GM19455 (cell line): ENCODE measurements around the gene MEN1.
A peak's percentile ranks its signal among the peaks of the same experiment; 100 is the strongest.
"Not testable (repeated sequence)": the region's sequence is repeated elsewhere in the genome, so short reads cannot be mapped to it uniquely, and the experiment has no call there.

Source experiments
- ATAC-seq: cut with Tn5 transposase; IDR thresholded peaks from one replicate; pipeline ENCODE4 v1.9.1; 2021; ENCODE audit not compliant: unreplicated experiment

MEN1 gene

DNA sequence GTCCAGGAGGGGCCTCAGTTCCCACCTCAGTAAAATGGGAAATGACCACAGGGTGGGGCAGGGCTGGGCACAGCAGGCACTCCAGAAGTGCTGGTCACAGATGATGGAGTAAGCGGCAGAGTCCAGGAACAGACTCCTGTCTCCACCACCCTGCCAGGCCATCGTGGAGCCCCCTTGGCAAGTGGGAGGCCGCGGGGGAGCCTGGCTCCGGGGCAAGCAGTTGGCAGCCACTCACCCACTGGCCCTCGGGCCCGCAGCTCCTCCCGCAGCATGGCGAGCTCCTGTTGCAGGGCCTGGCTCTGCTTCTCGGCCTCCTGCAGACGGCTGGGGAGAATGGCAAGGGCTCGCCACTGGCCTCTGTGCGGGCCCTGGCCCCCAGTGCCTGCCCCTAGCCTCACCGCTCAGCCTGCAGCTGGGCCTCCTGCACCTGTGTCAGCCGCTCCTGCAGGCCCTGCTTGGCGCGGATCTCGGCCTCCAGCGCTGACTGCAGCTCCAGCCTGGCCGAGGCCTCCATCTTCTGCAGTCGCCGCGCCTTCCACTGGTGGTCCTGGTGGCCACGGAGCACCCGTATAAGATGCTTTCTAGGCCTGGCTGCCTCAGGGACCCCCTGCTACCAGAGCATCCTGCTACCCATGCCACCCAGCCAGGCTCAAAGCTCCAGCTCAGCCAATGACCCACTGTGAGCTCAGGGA is 23.8 kb upstream of the MEN1 start:
- ATAC-seq: no peak

DNA sequence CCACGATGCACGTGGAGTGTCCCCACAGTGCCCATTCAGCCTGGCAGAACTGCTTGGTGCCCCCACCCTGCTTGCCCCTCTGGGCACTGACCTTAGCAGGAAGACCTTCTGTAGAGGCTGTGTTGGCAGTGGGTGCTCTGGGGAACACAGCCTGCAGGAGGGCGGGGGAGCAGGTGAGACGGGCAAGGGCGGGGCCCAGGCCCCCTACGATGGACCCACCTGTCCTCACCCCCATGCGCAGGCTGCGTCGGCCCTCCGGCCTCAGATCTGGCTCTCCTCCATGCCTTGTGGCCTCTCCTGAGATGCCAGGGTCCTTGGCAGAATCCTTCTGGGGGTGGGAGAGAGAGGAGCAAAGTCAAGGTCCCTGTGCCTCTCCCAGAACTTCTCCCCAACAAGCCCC is 23.2 kb upstream of the MEN1 start:
- no peak for ATAC-seq

DNA sequence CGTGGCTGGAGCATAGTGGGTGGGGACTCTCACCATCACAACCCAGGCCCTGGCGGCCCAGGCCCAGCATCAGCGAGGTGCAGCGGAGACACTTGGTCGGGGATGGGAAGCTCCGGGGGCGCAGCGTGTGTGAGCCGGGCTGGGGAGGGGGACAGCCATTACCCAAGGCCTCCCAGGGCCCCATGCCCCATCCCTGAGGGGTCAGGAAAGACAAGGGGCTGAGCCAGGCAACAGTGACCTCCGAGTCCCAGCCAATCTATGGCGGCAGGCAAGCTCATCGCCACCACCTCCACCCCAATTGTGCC is 22.8 kb upstream of the MEN1 start:
- ATAC-seq: no peak

DNA sequence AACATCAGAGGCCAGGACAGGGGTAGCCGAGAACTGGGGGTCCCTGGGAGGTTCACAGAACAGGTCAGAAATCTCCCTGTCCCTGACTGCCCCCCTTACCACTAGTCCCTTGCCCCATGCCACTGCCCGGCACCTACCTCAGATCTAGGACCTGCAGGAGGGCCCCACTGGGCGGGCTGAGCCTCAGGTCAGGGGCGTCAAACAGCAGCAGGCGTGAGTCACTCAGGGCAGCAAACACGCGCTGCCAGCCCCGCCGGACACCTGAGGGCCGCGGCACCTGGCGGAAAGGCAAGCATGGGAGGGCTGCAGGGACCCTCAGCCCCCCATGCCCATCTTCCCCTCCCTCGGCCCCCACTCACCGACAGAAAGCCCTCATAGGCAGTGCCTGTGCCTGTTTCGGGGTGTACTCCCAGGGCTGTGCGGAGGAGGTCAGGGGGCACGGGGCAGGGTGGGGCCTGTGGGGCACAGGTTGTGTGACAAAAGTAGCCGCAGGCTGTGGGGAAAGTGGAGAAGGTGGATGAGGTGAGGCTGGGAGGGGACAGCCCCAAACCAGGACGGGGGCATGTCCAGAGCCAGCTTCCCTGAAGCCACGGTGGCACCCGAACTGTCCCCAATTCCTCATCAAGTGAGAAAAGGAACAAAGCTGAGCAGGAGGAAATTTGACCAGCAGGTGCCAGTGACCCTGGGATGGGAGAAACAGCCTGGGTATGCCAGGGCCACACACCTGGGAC is 22.3 kb upstream of the MEN1 start:
- no peak for ATAC-seq

DNA sequence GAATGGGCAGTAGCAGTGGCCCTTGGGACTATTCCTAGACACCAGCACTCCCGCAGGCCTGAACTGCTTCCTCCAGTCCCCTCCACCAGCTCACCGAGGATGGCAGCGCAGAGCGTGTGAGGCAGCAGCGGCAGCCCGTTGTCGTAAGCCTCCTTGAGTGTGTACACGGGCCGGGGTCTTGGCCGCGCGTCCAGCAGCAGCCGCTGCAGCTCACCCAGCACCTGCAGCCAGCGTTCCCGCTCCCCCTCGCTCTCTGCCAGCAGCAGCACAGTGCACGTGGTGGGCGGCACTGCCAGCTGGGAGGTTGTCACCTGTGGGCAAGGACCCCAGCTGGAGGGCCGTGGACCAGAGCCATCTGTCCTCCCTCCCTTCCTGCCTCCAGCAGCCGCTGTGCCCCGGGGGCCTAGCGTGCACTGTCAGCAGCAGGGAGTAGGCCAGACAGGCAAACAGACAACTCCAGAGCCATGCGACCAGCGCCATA is 21.1 kb upstream of the MEN1 start:
- no peak for ATAC-seq

DNA sequence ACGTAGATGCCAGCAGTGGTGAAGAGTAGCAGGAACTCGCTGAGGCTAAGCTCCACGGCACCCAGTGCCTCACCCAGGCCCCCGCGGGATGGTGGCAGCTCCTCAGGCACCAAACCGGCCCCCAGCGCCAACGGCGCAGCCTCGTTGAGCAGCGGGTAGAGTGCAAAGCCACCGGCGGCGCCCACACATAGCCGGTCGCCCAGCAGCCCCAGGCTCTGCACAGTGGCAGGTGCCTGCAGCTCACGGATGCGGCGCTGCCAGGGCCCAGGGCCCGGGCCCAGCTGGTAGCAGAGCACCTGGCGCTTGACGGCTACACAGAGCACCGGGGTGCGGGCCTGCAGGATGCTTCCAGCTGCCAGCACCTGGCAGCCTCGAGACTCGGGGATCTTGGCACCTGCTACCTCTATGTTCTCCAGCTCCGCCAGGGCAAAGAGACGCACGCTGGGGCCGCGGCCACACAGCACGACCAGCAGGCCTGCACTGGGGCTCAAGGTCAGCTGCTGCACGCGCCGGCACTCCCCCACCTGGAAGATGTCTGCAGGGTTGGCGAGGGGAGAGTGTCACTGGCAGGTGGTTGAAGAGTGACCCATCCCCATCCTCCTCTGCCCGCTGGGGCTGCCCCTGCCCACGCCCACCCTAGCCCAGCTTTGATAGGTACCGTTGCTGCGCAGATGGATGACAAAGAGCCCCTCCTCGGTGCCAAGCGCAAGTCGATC is 19.3 kb upstream of the MEN1 start:
- no peak for ATAC-seq

- ATAC-seq: no peak
Measured at GRCh38 chr11:64827451-64827839, 17.1 kb upstream of the MEN1 start.

- ATAC-seq: no peak
Measured at GRCh38 chr11:64826578-64827450, 16.5 kb upstream of the MEN1 start.

DNA sequence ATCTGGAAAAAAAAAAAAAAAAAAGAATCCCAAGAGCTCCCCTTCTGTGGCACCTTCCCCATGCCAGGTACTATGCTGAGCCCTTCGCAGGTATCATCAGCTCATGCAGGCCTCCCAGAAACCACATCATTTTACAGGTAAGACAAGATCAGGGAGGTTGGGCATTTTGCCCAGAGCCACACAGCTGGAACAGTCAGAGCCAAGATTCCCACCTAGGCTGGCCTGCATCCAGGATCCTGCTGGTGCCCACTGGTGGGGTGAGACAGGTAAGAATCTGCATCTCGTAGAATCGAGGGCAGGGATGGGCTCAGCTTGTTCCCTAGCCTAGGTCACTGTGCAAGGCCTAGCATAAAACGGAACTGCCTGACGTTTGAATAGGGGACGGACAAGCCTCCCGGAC is 15.7 kb upstream of the MEN1 start:
- ATAC-seq: no peak

DNA sequence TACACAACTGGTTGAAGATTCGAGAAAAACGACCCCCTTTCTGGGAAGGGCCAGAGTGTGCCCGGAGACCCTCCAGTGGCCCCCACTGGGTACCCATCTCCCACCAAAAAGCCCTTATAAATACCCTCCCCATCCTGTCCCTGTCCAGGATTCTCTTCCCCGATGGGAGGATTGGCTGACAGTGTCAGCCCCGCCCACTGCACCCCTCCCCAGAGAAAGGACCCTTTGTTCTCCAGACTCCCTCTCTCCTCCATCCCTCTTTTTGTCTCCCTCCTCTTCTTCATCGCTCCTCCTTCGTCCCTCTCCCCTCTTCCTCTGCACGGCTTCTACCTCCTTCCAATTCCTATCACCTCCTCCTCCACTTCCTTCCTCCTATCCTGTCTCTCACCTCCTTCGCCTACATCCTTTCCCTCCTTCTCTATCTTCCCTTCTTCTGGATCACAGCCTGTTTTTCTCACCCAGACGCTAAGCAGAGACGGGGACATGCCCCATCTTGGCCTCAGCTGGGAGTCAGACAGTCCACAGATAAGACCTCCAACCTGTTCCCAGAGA is 13.3 kb upstream of the MEN1 start:
- no peak for ATAC-seq

DNA sequence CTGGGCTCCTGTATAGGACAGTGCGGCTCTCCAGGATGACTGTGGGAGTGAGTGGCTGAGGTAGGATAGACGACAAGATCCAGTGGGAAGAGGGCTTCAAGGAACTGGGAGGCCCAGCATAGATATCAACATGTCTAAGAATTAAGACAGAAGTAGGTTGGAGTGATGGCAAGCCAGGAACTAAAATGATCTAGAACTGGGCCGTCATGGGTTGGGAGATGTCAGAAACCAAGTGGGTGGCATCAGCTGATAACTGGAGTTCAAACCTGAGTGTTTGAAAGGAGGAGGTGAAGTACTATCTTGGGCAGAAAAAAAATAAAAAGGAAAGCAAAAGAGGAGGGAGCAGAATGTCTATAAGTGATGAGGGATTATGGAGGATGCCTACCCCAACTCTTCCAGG is 7.1 kb upstream of the MEN1 start:
- no peak for ATAC-seq

GRCh38 chr11:64815433-64815832 is 5.1 kb upstream of the MEN1 start:
- not testable (repeated sequence) for ATAC-seq

DNA sequence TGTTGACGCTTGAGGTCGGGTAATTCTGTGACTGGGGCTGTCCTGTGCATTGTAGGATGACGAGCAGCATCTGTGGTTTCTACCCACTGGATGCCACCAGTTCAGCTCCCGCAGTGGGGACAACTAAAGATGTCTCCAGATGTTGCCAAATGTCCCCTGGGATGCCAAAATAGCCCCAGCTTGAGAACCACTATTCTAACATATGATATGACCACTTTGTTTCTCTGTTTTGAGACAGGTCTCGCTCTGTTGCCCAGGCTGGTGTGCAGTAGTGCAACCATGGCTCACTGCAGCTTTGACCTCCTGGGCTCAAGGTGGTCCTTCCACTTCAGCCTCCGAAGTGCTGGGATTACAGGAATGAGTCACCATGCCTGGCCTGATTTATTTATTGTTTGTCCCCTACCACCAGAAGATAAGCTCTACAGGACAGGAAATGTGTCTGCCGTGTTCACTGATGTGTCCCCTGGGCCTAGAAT is 4.4 kb upstream of the MEN1 start:
- no peak for ATAC-seq

- no peak for ATAC-seq
Measured at GRCh38 chr11:64813826-64814225, 3.5 kb upstream of the MEN1 start.

DNA sequence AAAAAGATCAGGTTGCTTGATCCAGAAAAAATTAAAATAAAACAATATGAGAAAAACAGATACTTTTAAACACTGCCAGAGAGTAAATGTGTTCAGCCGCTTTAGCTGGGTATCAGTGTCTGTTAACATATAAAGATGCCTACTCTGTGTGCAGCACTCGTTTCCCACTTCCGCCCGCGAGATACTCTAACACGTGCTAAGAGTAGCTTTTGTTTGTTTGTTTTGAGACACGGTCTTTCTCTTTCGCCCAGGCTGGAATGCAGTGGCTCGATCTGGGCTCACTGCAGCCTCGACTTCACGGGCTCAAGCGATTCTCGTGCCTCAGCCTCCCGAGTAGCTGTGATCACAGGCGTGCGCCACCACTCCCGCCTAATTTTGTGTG is 531 bp upstream of the MEN1 start:
- ATAC-seq: peak; percentile 12

DNA sequence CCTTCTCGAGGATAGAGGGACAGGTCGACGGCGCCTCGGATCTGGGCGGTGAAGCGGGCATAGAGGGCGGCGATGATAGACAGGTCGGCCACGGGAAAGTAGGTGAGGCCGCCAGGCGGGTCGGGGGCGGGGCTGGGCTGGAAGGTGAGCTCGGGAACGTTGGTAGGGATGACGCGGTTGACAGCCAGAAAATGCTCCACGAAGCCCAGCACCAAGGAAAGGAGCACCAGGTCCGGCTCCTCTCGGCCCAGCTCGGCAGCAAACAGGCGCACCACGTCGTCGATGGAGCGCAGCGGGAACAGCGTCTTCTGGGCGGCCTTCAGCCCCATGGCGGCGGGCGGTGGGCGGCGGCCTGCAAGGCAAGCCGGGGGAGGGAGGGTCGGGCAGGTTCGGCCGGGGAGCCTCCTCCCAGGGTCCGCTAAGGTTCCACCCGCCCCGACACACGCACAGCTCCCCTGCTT is 540 bp downstream of the MEN1 start:
- ATAC-seq: no peak

GRCh38 chr11:64805481-64805880 is 4.9 kb downstream of the MEN1 start:
- no peak for ATAC-seq

DNA sequence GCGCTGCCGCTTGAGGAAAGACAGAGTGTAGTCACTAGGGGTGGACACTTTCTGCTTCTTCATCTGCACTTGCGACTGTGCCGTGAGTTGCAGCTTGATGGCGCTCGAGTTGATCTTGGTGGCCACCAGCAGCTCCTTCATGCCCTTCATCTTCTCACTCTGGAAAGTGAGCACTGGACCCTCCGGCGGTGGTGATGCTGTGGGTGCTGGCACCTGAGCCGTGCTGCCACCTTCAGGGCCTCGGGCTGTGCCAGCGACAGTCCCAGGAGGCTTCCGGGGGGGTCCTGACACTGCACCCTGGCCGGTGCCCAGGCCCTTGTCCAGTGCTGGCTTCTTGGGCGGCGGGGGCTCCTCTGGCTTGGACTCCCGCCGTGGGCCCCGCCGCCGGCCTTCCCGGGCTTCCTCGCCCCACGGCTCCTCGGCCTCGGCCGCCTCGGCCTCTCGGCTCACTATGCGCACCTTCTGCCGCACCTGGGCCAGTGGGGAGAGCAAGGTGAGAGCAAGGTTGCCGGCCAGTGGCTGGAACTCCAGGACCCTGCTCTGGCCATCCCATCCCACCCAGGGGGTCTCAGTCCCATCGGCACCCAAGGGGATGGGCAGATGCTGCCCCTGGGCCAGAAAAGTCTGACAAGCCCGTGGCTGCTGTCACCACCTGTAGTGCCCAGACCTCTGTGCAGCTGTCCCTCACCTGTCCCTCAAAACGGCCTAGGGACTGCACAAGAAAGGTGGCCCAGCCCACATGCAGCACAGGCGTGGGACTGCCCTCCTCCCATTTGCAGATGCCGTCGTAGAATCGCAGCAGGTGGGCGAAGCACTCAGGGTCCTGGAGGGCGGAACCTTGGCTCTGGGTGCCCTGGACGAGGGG is 5.8 kb downstream of the MEN1 start:
- no peak for ATAC-seq

DNA sequence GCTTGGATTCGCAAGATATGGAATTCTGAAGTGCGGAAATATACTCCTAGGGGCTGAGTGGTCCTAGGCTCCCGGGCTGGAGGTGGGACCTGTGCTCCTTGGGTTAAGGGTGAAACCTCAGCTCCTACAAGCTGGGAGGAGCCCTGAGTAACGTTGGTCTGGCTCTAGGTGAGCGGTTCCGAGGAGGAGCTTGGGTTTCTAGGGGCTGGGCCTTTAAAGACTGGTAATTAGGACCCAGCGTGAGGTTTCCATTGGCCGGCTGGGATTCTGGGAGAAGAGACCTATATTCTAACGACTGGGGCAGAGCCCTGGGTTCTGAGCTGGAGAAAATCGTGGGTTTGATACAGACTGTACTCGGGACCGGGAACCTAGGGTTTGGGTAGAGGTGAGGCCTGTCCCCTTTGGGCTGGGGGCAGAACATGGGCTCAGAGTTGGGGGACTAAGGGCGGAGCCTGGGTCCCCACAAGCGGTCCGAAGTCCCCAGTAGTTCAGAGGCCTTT is 6.5 kb downstream of the MEN1 start:
- no peak for ATAC-seq
